ENCODE data around the gene TRIO.

Gene TRIO

GRCh38 chr5:14401639-14402038 lies 258.5 kb downstream of the TRIO start:
- DNase-seq: no peak

GRCh38 chr5:14402424-14402823 lies 259.3 kb downstream of the TRIO start:
- no peak for DNase-seq

- no peak for DNase-seq
Observed at GRCh38 chr5:14404780-14405179, 261.6 kb downstream of the TRIO start.

- no peak for DNase-seq
Observed at GRCh38 chr5:14405267-14405666, 262.1 kb downstream of the TRIO start.

- DNase-seq: no peak
Observed at GRCh38 chr5:14405706-14406553, 262.8 kb downstream of the TRIO start.

- DNase-seq: no peak
Observed at GRCh38 chr5:14406554-14406849, 263.4 kb downstream of the TRIO start.

- DNase-seq: no peak
Observed at GRCh38 chr5:14407051-14407450, 263.9 kb downstream of the TRIO start.

- no peak for DNase-seq
Observed at GRCh38 chr5:14407746-14408175, 264.6 kb downstream of the TRIO start.

GRCh38 chr5:14408969-14409586 lies 265.9 kb downstream of the TRIO start:
- DNase-seq: no peak

GRCh38 chr5:14410068-14410393 lies 266.9 kb downstream of the TRIO start:
- no peak for DNase-seq

GRCh38 chr5:14410394-14411201 lies 267.5 kb downstream of the TRIO start:
- DNase-seq: peak; percentile 79

GRCh38 chr5:14411216-14411615 lies 268.1 kb downstream of the TRIO start:
- no peak for DNase-seq

- no peak for DNase-seq
Observed at GRCh38 chr5:14413331-14413750, 270.2 kb downstream of the TRIO start.

- no peak for DNase-seq
Observed at GRCh38 chr5:14414007-14414406, 270.9 kb downstream of the TRIO start.

- no peak for DNase-seq
Observed at GRCh38 chr5:14414656-14415023, 271.5 kb downstream of the TRIO start.

GRCh38 chr5:14415024-14415697 lies 272.0 kb downstream of the TRIO start:
- no peak for DNase-seq

GRCh38 chr5:14415698-14416074 lies 272.5 kb downstream of the TRIO start:
- DNase-seq: no peak

- DNase-seq: peak; percentile 82
Observed at GRCh38 chr5:14416621-14417275, 273.6 kb downstream of the TRIO start.

GRCh38 chr5:14417276-14417730 lies 274.2 kb downstream of the TRIO start:
- DNase-seq: no peak

GRCh38 chr5:14417792-14418765 lies 274.9 kb downstream of the TRIO start:
- no peak for DNase-seq

- DNase-seq: no peak
Observed at GRCh38 chr5:14419686-14420085, 276.5 kb downstream of the TRIO start.
